GM23338 (cell line): Measurements from ENCODE around the gene TCIRG1.
"Not testable (repeated sequence)": the region's sequence is repeated elsewhere in the genome, so short reads cannot be mapped to it uniquely, and the experiment has no call there.

ENCODE experiments used
- CREB1 ChIP-seq: fragments of 250-450 bp; sonication (Bioruptor Pico); IDR thresholded peaks from 2 replicates; pipeline ENCODE4 v1.5.0; 2020; ENCODE audit warnings: low read depth, mild to moderate bottlenecking, moderate library complexity
- CTCF ChIP-seq, 2 experiments: fragments of 200-600 bp in 1 of 2; sonication (generic) in 1 of 2; conservative IDR thresholded peaks; 2 replicates each; pipeline versions ENCODE4 v1.5.1 to v1.6.1; 2016 to 2017; ENCODE audit warnings: antibody characterized with exemption in 2 of 2, low read depth in 2 of 2, mild to moderate bottlenecking in 2 of 2, moderate library complexity in 1 of 2
- ETS1 ChIP-seq: IDR thresholded peaks from 2 replicates; pipeline ENCODE4 v1.6.1; 2016; ENCODE audit warnings: antibody characterized with exemption
- EZH2 ChIP-seq: fragments of 200-600 bp; sonication (generic); IDR thresholded peaks from one replicate; pipeline ENCODE4 v1.8.0; 2017; ENCODE audit warnings: antibody characterized with exemption, mild to moderate bottlenecking, low read depth; ENCODE audit not compliant: unreplicated experiment
- EZH2phosphoT487 ChIP-seq: fragments of 200-600 bp; sonication (generic); IDR thresholded peaks from one replicate; pipeline ENCODE4 v1.8.1; 2018; ENCODE audit warnings: antibody characterized with exemption; ENCODE audit not compliant: unreplicated experiment
- JUNB ChIP-seq: IDR thresholded peaks from one replicate; pipeline ENCODE4 v1.6.1; 2016; ENCODE audit warnings: antibody characterized with exemption; ENCODE audit not compliant: unreplicated experiment
- POLR2AphosphoS5 ChIP-seq: IDR thresholded peaks from 2 replicates; pipeline ENCODE4 v1.6.1; 2016; ENCODE audit warnings: antibody characterized with exemption, low read depth
- REST ChIP-seq: IDR thresholded peaks from one replicate; pipeline ENCODE4 v1.6.1; 2018; ENCODE audit warnings: antibody characterized with exemption; ENCODE audit not compliant: unreplicated experiment
- ZNF331 ChIP-seq: fragments of 250-450 bp; sonication (Bioruptor Pico); IDR thresholded peaks from 2 replicates; pipeline ENCODE4 v1.5.0; 2020; ENCODE audit warnings: low read depth, mild to moderate bottlenecking, moderate library complexity

GRCh38 chr11:67995579-67995978 lies 43.2 kb upstream of the TCIRG1 start:
- TF ChIP-seq CTCF (conservative IDR thresholded peaks at IDR 0.05; ENCODE audit: low read depth in 2 of 2); ZNF331 (CRISPR knock-in tag); EZH2phosphoT487; POLR2AphosphoS5; JUNB; REST; CREB1; EZH2; ETS1: not testable (repeated sequence)
